GM12878 (cell line): Measurements from ENCODE around the gene ALPP. TPM values are rescaled to one million over a fixed set of nuclear protein-coding genes. Genes with fewer than 3 reads are reported as not detected.
"Not testable (repeated sequence)": the region's sequence is repeated elsewhere in the genome, so short reads cannot be mapped to it uniquely, and the experiment has no call there.

Source experiments
- ATAC-seq: fragments of 200-7000 bp; cut with Tn5 transposase; 3 replicates; pipeline ENCODE4 v1.9.1; 2020; ENCODE audit warnings: mild to moderate bottlenecking, moderate library complexity
- BruUV-seq: library from RNA; stranded (reverse); fragments of 400-500 nt; replicated peaks from 2 replicates; lab custom pipeline; 2021; lab: Mats Ljungman, UMichigan
- CTCF ChIA-PET: fragments of 300-600 bp; sonication (Branson Sonifier 250); formaldehyde crosslinking; extraction: SDS; loops from one replicate; lab custom pipeline; 2021; ENCODE audit warnings: inconsistent platforms; lab: Yijun Ruan, JAX
- POLR2A ChIA-PET: fragments of 350-600 bp; formaldehyde crosslinking; extraction: SDS; loops from one replicate; lab custom pipeline; 2021; ENCODE audit warnings: inconsistent platforms; lab: Charles Lee
- RAD21 ChIA-PET: fragments of 300-600 bp; sonication (Branson Sonifier 250); formaldehyde crosslinking; loops from one replicate; lab custom pipeline; 2023; ENCODE audit warnings: antibody characterized with exemption; ENCODE audit not compliant: unreplicated experiment; lab: Charles Lee
- SMC1A ChIA-PET: fragments of 300-600 bp; sonication (Branson Sonifier 250); formaldehyde crosslinking; loops from one replicate; lab custom pipeline; 2023; ENCODE audit not compliant: unreplicated experiment, uncharacterized antibody; lab: Charles Lee
- DNase-seq: peaks from one replicate; pipeline ENCODE4 v3.0.0-alpha.2; 2011; ENCODE audit warnings: low read depth, low spot score
- FAIRE-seq: peaks from 3 replicates; lab custom pipeline; 2011; peaks lifted over from hg19 to GRCh38; lab: Jason Lieb, UNC
- H2AFZ ChIP-seq: 2 replicates; pipeline ENCODE4 v1.6.0; 2011; ENCODE audit warnings: low read depth, low read length, control low read depth; ENCODE audit not compliant: control insufficient read depth
- H3K27ac ChIP-seq: 2 replicates; pipeline ENCODE4 v1.5.1; 2011; ENCODE audit warnings: control low read depth; ENCODE audit not compliant: control insufficient read depth, insufficient read depth
- H3K27me3 ChIP-seq, 2 experiments: replicated peaks in 1 of 2; 2 replicates each; pipeline versions ENCODE4 v1.6.0 to v1.6.1; 2011; ENCODE audit warnings: low read length in 1 of 2; ENCODE audit not compliant: control insufficient read depth in 2 of 2, insufficient read depth in 2 of 2
- H3K36me3 ChIP-seq, 2 experiments: 2 replicates each; pipeline ENCODE4 v1.5.1; 2011; ENCODE audit warnings: low read length in 1 of 2; ENCODE audit not compliant: control insufficient read depth in 2 of 2, insufficient read depth in 2 of 2
- H3K4me1 ChIP-seq: 2 replicates; pipeline ENCODE4 v1.6.1; 2011; ENCODE audit warnings: mild to moderate bottlenecking, low read length, moderate library complexity, mixed read lengths; ENCODE audit not compliant: control insufficient read depth, insufficient read depth
- H3K4me2 ChIP-seq: 2 replicates; pipeline ENCODE4 v1.6.0; 2011; ENCODE audit warnings: control low read depth; ENCODE audit not compliant: control insufficient read depth, insufficient read depth
- H3K4me3 ChIP-seq: fragments of 200-600 bp; sonication (generic); 2 replicates; pipeline ENCODE4 v1.5.1; 2016
- H3K79me2 ChIP-seq: 2 replicates; pipeline ENCODE4 v1.6.0; 2011; ENCODE audit warnings: low read length; ENCODE audit not compliant: control insufficient read depth, insufficient read depth
- H3K9ac ChIP-seq: 2 replicates; pipeline ENCODE4 v1.8.0; 2011; ENCODE audit warnings: low read length, control low read depth, mixed read lengths; ENCODE audit not compliant: control insufficient read depth, insufficient read depth
- H3K9me3 ChIP-seq: replicated peaks from 3 replicates; pipeline ENCODE4 v1.5.1; 2011; ENCODE audit warnings: mild to moderate bottlenecking, low read length; ENCODE audit not compliant: control insufficient read depth, insufficient read depth
- H4K20me1 ChIP-seq: 2 replicates; pipeline ENCODE4 v1.6.0; 2011; ENCODE audit not compliant: control insufficient read depth, insufficient read depth
- HCFC1 ChIP-seq: fragments of 150-350 bp; IDR thresholded peaks from 2 replicates; pipeline ENCODE4 v1.6.1; 2014; ENCODE audit warnings: low read length
- MYC ChIP-seq: IDR thresholded peaks from 2 replicates; pipeline ENCODE4 v1.6.1; 2011; ENCODE audit warnings: mild to moderate bottlenecking, low read length, moderate library complexity, inconsistent platforms; ENCODE audit not compliant: insufficient read depth, insufficient replicate concordance, insufficient read length, severe bottlenecking
- POLR2AphosphoS2 ChIP-seq: IDR thresholded peaks from 2 replicates; pipeline ENCODE4 v1.6.1; 2011; ENCODE audit warnings: low read depth, mild to moderate bottlenecking, low read length, improper control_type of control experiment, moderate library complexity
- SMARCA5 ChIP-seq: fragments of 450-650 bp; IDR thresholded peaks from 2 replicates; pipeline ENCODE4 v1.6.1; 2017; ENCODE audit warnings: mild to moderate bottlenecking
- WGBS: methylation state at CpG from one replicate; pipeline ENCODE4 v1.1.6; 2016; ENCODE audit warnings: low lambda C conversion rate; ENCODE audit not compliant: insufficient replicate concordance, insufficient coverage; ENCODE audit errors: missing lambda C conversion rate; 5-methylcytosine and 5-hydroxymethylcytosine counted together
- in situ Hi-C: fragments of 300-500 bp; cut with MboI; formaldehyde crosslinking; loops from 9 replicates; pipeline ENCODE4 v1.14.3; 2018; ENCODE audit warnings: mixed read lengths
- intact Hi-C: fragments of 100-400 bp; cut with micrococcal nuclease; formaldehyde crosslinking; loops from one replicate; pipeline ENCODE4 v1.14.2; 2022; ENCODE audit not compliant: unreplicated experiment
- polyA plus RNA-seq, 11 experiments: library from polyadenylated mRNA; depleted of rRNA in 4 of 11; unstranded in 6 of 11; stranded (reverse) in 5 of 11; fragments of >200 nt; fragmentation: Nextera tagmentation in 4 of 11; fragmentation: Illumina TruSeq in 1 of 11; extraction: Ambion mirVana in 4 of 11; extraction: Trizol in 1 of 11; gene quantifications; 1 replicate in 1 of 11; 2 replicates in 10 of 11; pipeline versions ENCODE4 v1.2.1 to v1.2.3, GENCODE V29; 2011 to 2016; ENCODE audit warnings: inconsistent platforms in 2 of 11, missing spikeins in 2 of 11, low read depth in 1 of 11
- total RNA-seq, 4 experiments: library from RNA; depleted of rRNA in 3 of 4; stranded (reverse); fragments of >200 nt in 3 of 4; fragmentation: Illumina TruSeq in 1 of 4; extraction: Trizol in 1 of 4; gene quantifications; 2 replicates each; pipeline versions ENCODE4 v1.2.1 to v1.2.3, GENCODE V29; 2013 to 2021

The ALPP gene
- total and polyA plus RNA-seq, 10 of the 15 experiments (the other 5 are each of a cell fraction or from before 2014, with no cell fraction given) = 0.21 TPM; not detected in 9

GRCh38 chr2:232377841-232378734 lies 463 bp upstream of the ALPP start:
- no peak overlapping the region for H3K4me2 ChIP-seq
- no peak for FAIRE-seq
- no TSS peak for BruUV-seq
- no peak overlapping the region for H2AFZ ChIP-seq
- TF ChIP-seq SMARCA5 (no peak), MYC (no peak), POLR2AphosphoS2 (no peak), HCFC1 (no peak)
- in situ Hi-C loops = no loop called here
- SMC1A ChIA-PET = no interaction called here
- DNase-seq = no peak
- intact Hi-C loops = no loop called here
- ATAC-seq = no peak
- H3K27ac ChIP-seq = no peak overlapping the region
- no peaks in the 10 kb centered on the region for H3K36me3 ChIP-seq
- POLR2A ChIA-PET = no interaction called here
- CTCF ChIA-PET = no interaction called here
- no peaks in the 10 kb centered on the region for H4K20me1 ChIP-seq
- H3K9ac ChIP-seq = no peak overlapping the region
- no peaks in the 10 kb centered on the region for H3K27me3 ChIP-seq
- RAD21 ChIA-PET = no interaction called here
- no peak overlapping the region for H3K4me3 ChIP-seq
- H3K9me3 ChIP-seq = no peaks in the 10 kb centered on the region
- 11% methylated on average over 10 of the region's 17 CpGs for WGBS
- no peaks in the 10 kb centered on the region for H3K4me1 ChIP-seq
- no peaks in the 10 kb centered on the region for H3K79me2 ChIP-seq

GRCh38 chr2:232379610-232380590 lies 1.3 kb downstream of the ALPP start:
- H2AFZ ChIP-seq, intact Hi-C loops, DNase-seq, H3K27me3 ChIP-seq, H3K4me3 ChIP-seq, ATAC-seq, H3K9ac ChIP-seq, CTCF ChIA-PET, BruUV-seq, POLR2A ChIA-PET, H3K79me2 ChIP-seq, H3K4me1 ChIP-seq, FAIRE-seq, H3K9me3 ChIP-seq, H3K27ac ChIP-seq, H3K36me3 ChIP-seq, H3K4me2 ChIP-seq, H4K20me1 ChIP-seq, SMC1A ChIA-PET, RAD21 ChIA-PET: not testable (repeated sequence)
- 53% methylated on average over 31 of the region's 41 CpGs for WGBS
- in situ Hi-C loops = loop anchor here (5.0 kb wide), 1 partner anchor 52 kb away; no protein-coding TSS in a partner anchor

GRCh38 chr2:232381204-232382031 lies 2.9 kb downstream of the ALPP start:
- SMC1A ChIA-PET, H4K20me1 ChIP-seq, CTCF ChIA-PET, H2AFZ ChIP-seq, H3K4me3 ChIP-seq, intact Hi-C loops, H3K9ac ChIP-seq, RAD21 ChIA-PET, POLR2A ChIA-PET, H3K27me3 ChIP-seq, FAIRE-seq, H3K4me1 ChIP-seq, H3K9me3 ChIP-seq, H3K79me2 ChIP-seq, H3K4me2 ChIP-seq, H3K36me3 ChIP-seq, DNase-seq, BruUV-seq, H3K27ac ChIP-seq: not testable (repeated sequence)
- in situ Hi-C loops = loop anchor here (5.0 kb wide), 1 partner anchor 51 kb away; no protein-coding TSS in a partner anchor
- ATAC-seq = peak; percentile 31; the same call in 2 of the 3 replicates
- 54% methylated on average over 30 of the region's 59 CpGs for WGBS
